Activated CD4-positive, alpha-beta T cell treated with anti-CD3 and anti-CD28 coated beads, Interleukin-2, amount 10 ng/mL, durations not matched to agents 24 days and 14 days (primary cell): ENCODE results near the gene MUC13. TPM values are rescaled to one million over a fixed set of nuclear protein-coding genes. Genes with fewer than 3 reads are reported as not detected.

Experiments used
- DNase-seq: peaks from one replicate; pipeline ENCODE4 v3.0.0; 2022
- H3K27ac Mint-ChIP-seq: one replicate; pipeline ENCODE4 v1.8.0; 2022; ENCODE audit warnings: mild to moderate bottlenecking, mixed read lengths
- H3K27me3 Mint-ChIP-seq: one replicate; pipeline ENCODE4 v1.8.0; 2022; ENCODE audit warnings: mixed read lengths
- H3K36me3 Mint-ChIP-seq: one replicate; pipeline ENCODE4 v1.8.0; 2022; ENCODE audit warnings: low read depth, mild to moderate bottlenecking, mixed read lengths
- H3K4me1 Mint-ChIP-seq: one replicate; pipeline ENCODE4 v1.8.0; 2021; ENCODE audit warnings: mixed read lengths
- H3K4me3 Mint-ChIP-seq: one replicate; pipeline ENCODE4 v1.8.0; 2022; ENCODE audit warnings: mild to moderate bottlenecking, moderate library complexity, mixed read lengths
- H3K9me3 Mint-ChIP-seq: one replicate; pipeline ENCODE4 v1.8.0; 2021; ENCODE audit warnings: mixed read lengths
- intact Hi-C: fragments of 100-400 bp; cut with micrococcal nuclease; formaldehyde crosslinking; loops from one replicate; pipeline ENCODE4 v1.15.1; 2023
- total RNA-seq: library from RNA; stranded (reverse); gene quantifications from 2 replicates; pipeline ENCODE4 v1.2.3, GENCODE V29; 2022

The MUC13 gene
- total RNA-seq, 1 donor from 2014 or later: not detected

DNA sequence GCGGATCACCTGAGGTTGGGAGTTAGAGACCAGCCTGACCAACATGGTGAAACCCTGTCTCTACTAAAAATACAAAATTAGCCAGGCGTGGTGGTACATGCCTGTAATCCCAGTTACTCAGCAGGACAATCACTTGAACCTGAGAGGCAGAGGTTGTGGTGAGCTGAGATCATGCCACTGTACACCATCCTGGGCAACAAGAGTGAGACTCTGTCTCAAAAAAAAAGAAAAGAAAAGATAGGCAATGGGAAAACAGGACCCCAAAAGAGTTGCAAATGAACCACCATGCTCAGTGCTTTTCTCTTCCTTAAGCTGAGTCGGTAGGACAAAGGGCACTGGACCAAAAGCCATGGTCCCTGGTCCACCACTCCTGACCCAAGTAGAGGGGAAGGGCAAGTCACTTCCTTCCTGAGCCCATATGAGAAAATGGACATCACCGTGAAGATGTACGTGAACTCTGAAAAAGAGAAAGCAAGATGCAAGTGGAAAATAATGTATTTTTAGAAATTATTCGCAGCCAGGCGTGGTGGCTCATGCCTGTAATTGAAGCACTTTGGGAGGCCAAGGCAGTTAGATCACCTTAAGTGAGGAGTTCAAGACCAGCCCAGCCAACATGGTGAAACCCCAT lies 50.0 kb downstream of the MUC13 start:
- no peaks in the 10 kb centered on the region for H3K9me3 Mint-ChIP-seq
- H3K27me3 Mint-ChIP-seq: peaks cover 57% of the 10 kb centered on the region
- no peak for DNase-seq
- H3K27ac Mint-ChIP-seq: no peak overlapping the region
- H3K4me1 Mint-ChIP-seq: peaks cover 5% of the 10 kb centered on the region
- no peaks in the 10 kb centered on the region for H3K36me3 Mint-ChIP-seq
- intact Hi-C loops: loop anchor here (5.0 kb wide), 1 partner anchor 97 kb away; no protein-coding TSS in a partner anchor
- H3K4me3 Mint-ChIP-seq: no peak overlapping the region

DNA sequence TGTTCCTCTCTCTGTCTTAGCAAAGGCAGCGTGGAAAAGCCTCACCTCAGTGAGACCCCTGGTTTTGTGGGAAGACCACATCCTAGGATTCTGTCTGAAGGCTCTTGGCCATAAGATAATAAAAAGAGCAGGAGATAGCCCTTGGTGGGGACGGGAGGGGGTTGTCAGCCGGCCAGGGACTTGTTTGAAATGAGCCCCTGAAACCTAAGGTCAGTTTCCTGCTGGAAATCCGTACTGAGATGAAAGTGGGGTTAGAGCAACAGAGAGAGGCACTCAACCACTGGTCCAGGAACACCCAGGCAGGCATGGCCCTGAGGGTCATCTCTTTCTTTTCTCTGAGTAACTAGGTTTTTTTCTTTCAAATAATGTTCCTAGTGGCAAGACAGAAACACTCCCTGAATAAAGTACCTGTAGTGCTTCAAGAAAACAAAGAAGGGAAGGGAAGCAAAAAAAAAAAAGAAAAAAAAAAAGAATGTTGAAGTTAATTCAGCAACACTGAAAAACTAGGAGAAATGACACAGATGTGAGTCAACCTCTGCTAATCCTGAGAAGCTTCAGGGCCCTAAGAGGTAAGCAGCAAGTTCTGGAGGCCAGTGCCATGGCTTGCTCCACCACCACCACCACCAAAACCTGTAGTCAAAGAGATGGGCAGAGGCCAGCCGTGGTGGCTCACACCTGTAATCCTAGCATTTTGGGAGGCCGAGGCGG lies 50.6 kb downstream of the MUC13 start:
- no peaks in the 10 kb centered on the region for H3K36me3 Mint-ChIP-seq
- H3K27ac Mint-ChIP-seq: no peak overlapping the region
- DNase-seq: no peak
- peaks cover 11% of the 10 kb centered on the region for H3K4me1 Mint-ChIP-seq
- no peaks in the 10 kb centered on the region for H3K9me3 Mint-ChIP-seq
- intact Hi-C loops: no loop called here
- H3K27me3 Mint-ChIP-seq: peaks cover 51% of the 10 kb centered on the region
- no peak overlapping the region for H3K4me3 Mint-ChIP-seq

DNA sequence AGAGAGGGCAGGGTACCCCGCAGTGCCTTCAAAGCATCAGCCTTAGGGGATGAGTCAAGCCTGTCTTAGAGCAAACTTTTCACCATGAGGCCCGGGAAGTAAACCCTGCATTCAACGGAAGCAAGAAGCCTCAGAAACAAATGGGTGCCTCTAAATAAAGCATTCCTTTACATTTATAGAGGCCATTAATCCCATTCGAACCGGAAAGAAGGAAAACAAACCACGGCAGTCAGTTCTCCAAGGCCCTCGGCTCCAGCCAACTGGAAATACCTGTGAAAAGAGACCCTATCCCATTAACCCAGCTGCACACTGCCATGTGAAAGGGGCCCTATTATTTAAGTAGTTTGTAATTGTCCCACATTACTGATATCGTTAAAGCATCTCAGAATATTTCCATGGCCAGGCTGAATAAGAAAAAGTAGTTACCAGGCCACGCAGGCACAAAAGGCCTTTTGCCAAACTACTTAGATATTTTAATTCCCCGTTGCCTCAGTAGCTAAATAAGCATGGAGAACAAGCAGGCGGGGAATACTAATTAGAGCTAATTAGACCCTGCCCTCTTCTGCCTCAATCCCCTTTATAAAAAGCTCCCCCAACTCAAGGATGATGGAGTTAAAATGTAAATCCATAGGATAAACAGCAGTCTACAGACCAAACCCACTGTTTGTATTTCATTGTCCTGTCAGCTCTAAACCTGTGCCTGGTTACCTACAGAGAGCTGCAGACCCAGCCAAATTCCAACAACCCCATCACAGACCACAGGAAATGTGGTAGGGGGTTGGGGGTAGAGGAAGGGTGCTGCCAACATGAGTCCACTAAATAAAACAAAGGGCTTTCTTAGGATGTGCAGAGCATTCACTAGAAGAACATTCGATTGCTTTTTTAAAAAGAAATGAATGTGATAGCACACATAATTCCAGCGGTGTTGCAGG lies 51.5 kb downstream of the MUC13 start:
- Mint-ChIP-seq H3K4me3 (no peak overlapping the region), H3K36me3 (no peaks in the 10 kb centered on the region), H3K27ac (no peak overlapping the region), H3K4me1 (peaks cover 16% of the 10 kb centered on the region), H3K9me3 (no peaks in the 10 kb centered on the region), H3K27me3 (peaks cover 42% of the 10 kb centered on the region)
- DNase-seq: no peak
- intact Hi-C loops: no loop called here

DNA sequence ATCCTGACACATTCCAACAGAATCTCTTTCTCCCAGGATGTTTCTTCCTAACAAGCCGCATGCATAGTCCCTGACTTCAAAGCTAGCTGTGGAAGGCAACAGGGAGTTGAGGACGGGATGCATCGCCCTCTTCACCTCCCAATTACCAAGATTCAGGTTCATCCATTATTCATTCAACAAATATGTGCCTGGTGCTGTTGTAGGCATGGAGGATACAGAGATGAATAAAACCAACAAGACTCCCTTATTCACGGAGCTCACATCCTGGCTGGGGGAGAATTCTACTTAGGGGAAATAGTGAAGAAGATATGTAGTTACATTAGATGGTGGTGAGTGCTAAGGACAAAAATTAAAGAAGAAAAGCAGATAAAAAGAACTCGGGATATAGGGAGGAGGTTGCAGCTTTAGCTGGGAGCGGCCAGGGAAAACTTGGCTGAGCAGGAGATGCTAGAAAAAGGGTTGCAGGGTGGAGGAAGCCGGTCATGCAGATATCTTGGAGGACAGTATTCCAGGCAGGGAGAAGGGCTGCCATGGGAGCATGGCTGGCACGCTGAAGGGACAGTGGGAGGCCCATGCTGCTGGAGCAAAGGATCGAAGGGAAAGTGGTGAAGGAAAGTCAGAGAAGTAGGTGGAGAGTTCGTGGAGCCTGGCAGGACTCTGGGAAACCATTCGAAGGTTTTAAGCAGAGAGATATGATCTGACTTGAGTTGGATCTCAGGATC lies 52.4 kb downstream of the MUC13 start:
- intact Hi-C loops: no loop called here
- H3K9me3 Mint-ChIP-seq: no peaks in the 10 kb centered on the region
- DNase-seq: no peak
- no peak overlapping the region for H3K4me3 Mint-ChIP-seq
- no peaks in the 10 kb centered on the region for H3K36me3 Mint-ChIP-seq
- peaks cover 36% of the 10 kb centered on the region for H3K27me3 Mint-ChIP-seq
- no peak overlapping the region for H3K27ac Mint-ChIP-seq
- peaks cover 16% of the 10 kb centered on the region for H3K4me1 Mint-ChIP-seq

DNA sequence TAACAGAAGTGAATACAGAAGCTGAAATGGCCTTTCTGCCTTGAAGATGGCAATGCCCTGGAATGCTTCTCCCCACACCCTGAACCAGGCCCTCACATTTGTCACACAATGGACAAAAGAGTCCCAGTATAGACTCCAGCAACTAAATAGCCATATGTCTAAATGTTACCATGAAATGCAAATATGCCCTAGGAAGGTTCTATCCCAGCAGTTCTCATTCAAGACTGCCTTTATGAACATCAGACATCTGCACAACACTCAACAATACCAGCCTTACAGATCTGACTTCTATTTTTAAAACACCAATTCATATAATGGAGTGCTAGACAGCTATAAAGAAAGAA lies 55.2 kb downstream of the MUC13 start:
- H3K4me3 Mint-ChIP-seq: peak overlapping the region; percentile 7
- intact Hi-C loops: no loop called here
- peak overlapping the region; percentile 22 for H3K27ac Mint-ChIP-seq
- no peaks in the 10 kb centered on the region for H3K36me3 Mint-ChIP-seq
- no peak for DNase-seq
- H3K27me3 Mint-ChIP-seq: peaks cover 29% of the 10 kb centered on the region
- peaks cover 11% of the 10 kb centered on the region for H3K4me1 Mint-ChIP-seq
- no peaks in the 10 kb centered on the region for H3K9me3 Mint-ChIP-seq

DNA sequence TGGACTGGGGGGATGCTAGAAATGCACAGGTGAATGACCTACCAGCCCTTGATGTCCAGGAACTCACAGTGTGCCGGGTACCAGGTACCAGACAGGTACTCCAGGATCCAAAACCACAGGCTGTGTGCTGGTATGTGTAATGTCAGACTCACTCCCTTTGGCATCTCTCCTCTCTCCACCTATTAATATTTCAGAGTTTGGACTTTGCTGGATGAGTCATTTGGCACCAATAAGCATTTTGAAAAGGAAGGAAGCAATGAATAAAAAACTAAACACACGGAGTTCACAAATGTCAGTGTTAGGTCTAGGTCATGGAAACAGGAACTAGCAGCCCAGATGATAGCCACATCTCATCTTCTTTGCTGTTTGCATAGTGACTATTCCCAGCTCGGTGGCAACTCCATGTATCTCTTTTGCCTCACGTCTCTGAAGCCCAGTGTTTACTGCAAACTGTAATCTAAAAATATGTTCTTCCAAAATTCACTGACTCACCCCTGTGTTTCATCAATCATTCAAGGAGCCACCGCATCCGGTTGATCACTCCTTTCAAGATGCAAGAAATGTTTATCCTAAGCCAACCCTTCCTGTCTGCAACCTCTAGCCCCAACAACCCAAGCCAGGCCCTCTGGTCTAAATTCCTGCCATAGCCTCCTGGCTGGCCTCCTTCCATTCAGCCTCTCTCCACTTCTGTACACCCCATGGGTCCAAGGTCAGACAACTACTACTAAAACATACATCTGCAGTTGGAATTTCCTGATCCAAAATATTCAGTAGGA lies 55.8 kb downstream of the MUC13 start:
- intact Hi-C loops: no loop called here
- Mint-ChIP-seq H3K27ac (peak overlapping the region; percentile 43), H3K27me3 (peaks cover 25% of the 10 kb centered on the region), H3K4me1 (peaks cover 11% of the 10 kb centered on the region), H3K36me3 (no peaks in the 10 kb centered on the region), H3K4me3 (peak overlapping the region; percentile 7), H3K9me3 (no peaks in the 10 kb centered on the region)
- peak; percentile 71 for DNase-seq

DNA sequence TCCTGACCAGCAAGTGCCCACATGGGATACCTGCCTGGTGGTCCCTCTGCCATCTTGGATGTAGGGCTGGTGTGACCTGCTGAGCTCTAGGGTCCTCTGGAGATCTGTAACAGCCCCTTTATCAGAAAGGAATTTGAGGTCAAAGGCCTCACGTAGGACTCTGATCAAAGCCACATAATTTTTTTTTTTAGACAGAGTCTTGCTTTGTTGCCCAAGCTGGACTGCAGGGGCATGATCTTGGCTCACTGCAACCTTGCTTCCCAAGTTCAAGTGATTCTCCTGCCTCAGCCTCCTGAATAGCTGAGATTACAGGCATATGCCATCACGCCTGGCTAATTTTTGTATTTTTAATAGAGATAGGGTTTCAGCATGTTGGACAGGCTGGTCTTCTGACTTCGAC lies 56.9 kb downstream of the MUC13 start:
- no peaks in the 10 kb centered on the region for H3K36me3 Mint-ChIP-seq
- intact Hi-C loops: no loop called here
- H3K4me3 Mint-ChIP-seq: no peak overlapping the region

DNA sequence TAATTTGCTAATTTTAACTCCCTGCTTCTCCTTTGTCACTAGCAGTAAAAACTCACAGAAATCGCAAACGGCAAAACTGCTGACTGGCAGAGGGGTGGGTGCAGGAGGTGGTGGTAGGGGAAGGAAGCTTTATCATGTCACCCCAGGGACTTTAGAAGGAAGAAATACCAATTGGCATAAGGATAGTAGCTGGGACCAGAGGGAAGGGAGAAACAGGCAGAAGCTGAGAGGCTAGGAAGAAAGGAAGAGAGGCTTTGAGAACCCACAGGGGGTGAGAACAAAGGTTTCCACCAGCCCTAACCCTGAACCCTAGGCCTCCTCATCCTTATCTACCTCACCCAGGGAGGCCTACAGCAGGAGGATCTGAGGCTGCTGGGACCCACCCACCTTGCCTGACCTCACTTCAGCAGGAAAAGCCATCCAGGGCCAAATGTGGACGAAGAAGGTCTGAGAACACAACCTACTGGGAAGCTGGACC lies 58.1 kb downstream of the MUC13 start:
- Mint-ChIP-seq H3K36me3 (no peaks in the 10 kb centered on the region), H3K27me3 (peaks cover 25% of the 10 kb centered on the region), H3K9me3 (no peaks in the 10 kb centered on the region), H3K27ac (no peak overlapping the region), H3K4me3 (no peak overlapping the region), H3K4me1 (peaks cover 11% of the 10 kb centered on the region)
- intact Hi-C loops: no loop called here
- no peak for DNase-seq

More for the DNA sequence above, 56.9 kb downstream of the MUC13 start:
- H3K27me3 Mint-ChIP-seq: peaks cover 28% of the 10 kb centered on the region
- DNase-seq: no peak
- no peak overlapping the region for H3K27ac Mint-ChIP-seq
- peaks cover 11% of the 10 kb centered on the region for H3K4me1 Mint-ChIP-seq
- no peaks in the 10 kb centered on the region for H3K9me3 Mint-ChIP-seq

DNA sequence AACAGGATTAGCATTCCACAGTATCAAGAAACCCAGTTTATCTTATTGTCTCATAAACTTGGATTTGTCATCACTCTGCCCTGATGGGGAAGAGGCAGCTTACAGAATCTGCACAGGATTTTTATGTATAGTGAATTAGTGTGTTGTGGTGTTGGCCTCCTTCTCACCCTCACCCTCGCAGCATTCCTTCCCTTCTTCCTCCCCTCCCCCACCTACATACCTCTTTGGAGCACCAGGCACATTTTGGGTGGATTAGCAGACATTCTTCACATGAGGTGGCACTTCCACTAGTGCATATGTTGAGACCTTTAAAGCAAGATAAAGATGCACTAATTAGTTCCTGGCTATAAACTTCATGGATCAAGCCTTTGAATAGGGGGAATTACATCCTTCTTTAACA lies 61.3 kb downstream of the MUC13 start:
- no peak overlapping the region for H3K4me3 Mint-ChIP-seq
- H3K4me1 Mint-ChIP-seq: no peaks in the 10 kb centered on the region
- H3K9me3 Mint-ChIP-seq: no peaks in the 10 kb centered on the region
- DNase-seq: no peak
- no peak overlapping the region for H3K27ac Mint-ChIP-seq
- intact Hi-C loops: no loop called here
- H3K36me3 Mint-ChIP-seq: no peaks in the 10 kb centered on the region
- H3K27me3 Mint-ChIP-seq: peaks cover 29% of the 10 kb centered on the region

DNA sequence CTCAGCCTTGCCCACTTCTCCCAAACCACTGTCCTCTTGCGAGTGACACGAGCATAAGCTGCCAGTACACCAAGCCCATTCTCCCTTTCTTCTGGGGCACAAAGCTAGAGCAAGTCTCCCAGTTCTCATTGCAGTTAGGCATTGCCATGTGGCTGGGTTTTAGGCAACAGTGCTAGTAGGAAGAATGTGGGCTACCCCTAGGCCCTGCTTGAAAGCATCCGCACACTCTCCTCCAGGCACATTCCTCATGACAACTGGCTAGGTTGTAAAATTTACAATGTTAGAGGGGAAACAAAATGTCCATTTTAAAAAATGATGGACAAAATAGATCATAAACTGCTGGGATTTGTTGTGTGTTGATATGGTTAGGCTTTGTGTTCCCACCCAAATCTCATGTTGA lies 67.0 kb downstream of the MUC13 start:
- intact Hi-C loops: no loop called here
- H3K27me3 Mint-ChIP-seq: peaks cover 18% of the 10 kb centered on the region
- no peaks in the 10 kb centered on the region for H3K36me3 Mint-ChIP-seq
- no peak for DNase-seq
- H3K9me3 Mint-ChIP-seq: no peaks in the 10 kb centered on the region
- no peak overlapping the region for H3K27ac Mint-ChIP-seq
- no peak overlapping the region for H3K4me3 Mint-ChIP-seq
- H3K4me1 Mint-ChIP-seq: no peaks in the 10 kb centered on the region

DNA sequence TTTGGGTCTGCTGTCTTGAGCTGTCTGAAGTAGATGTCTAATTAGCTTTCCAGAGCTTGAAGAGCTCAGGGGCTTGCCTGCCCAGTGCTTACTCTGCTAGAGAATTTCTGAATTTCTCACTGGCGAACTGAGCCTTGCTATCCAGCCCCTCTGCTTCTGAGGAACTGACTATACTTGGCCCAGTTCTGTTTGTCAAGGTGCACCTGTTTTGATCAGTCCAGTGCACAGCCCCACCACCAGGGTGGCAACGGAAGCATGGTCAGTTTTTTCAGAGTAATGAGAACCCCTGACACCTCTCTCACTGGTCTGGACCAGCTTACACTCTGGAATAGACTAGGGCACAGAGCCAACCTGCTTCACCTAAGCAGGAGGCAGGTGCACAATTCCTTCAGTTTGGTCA lies 72.5 kb downstream of the MUC13 start:
- no peaks in the 10 kb centered on the region for H3K9me3 Mint-ChIP-seq
- no peak overlapping the region for H3K27ac Mint-ChIP-seq
- H3K27me3 Mint-ChIP-seq: peaks cover 15% of the 10 kb centered on the region
- no peak for DNase-seq
- no peak overlapping the region for H3K4me3 Mint-ChIP-seq
- intact Hi-C loops: no loop called here
- H3K4me1 Mint-ChIP-seq: no peaks in the 10 kb centered on the region
- H3K36me3 Mint-ChIP-seq: no peaks in the 10 kb centered on the region

DNA sequence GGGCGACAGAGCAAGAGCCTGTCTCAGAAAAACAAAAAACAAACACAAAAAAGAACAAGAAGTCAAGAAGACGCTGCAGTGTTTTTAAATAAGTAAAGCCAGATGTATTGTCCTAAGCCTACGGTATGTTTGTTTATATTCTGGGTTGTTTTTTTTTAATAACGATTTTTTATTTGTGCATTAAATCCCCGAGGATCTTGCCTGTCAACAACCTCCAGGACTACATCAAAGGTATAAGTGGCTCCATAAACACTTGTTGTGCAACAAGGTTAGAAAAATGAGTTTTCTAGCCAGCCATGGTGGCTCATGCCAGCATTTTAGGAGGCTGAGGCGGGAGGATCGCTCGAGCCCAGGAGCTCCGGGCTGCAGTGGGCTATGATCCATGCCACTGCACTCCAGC lies 73.5 kb downstream of the MUC13 start:
- intact Hi-C loops: no loop called here
- no peak for DNase-seq
- Mint-ChIP-seq H3K4me1 (no peaks in the 10 kb centered on the region), H3K9me3 (no peaks in the 10 kb centered on the region), H3K27me3 (peaks cover 16% of the 10 kb centered on the region), H3K36me3 (no peaks in the 10 kb centered on the region), H3K27ac (no peak overlapping the region), H3K4me3 (no peak overlapping the region)

DNA sequence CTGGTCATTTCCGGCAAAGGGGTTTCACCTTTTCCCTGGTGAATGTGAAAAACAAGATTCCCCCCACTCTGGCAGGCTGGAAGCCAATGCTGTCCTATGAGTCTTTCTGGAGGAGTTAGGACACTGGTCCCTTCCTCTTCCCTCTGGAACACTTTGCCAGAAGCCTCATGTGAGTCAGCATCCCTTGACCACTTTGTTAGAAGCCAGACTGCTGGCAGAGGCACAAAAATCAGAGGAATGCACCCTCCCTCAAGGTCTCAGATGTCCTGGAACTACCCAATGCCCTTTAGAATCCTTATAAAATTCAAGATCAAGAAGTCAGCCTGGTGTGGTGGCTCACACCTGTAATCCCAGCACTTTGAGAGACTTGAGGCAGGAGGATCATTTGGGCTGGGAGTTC lies 74.0 kb downstream of the MUC13 start:
- peaks cover 21% of the 10 kb centered on the region for H3K27me3 Mint-ChIP-seq

More for the DNA sequence above, 74.0 kb downstream of the MUC13 start:
- no peak overlapping the region for H3K4me3 Mint-ChIP-seq
- H3K27ac Mint-ChIP-seq: no peak overlapping the region
- H3K36me3 Mint-ChIP-seq: no peaks in the 10 kb centered on the region
- H3K9me3 Mint-ChIP-seq: no peaks in the 10 kb centered on the region
- intact Hi-C loops: no loop called here
- no peaks in the 10 kb centered on the region for H3K4me1 Mint-ChIP-seq
- DNase-seq: no peak
